GM10248 (cell line): Measurements from ENCODE around the gene PRODH2.

Experiments
- CTCF ChIA-PET: fragments of 300-600 bp; sonication (Branson Sonifier 250); formaldehyde crosslinking; extraction: SDS; loops from one replicate; lab custom pipeline; 2021; ENCODE audit warnings: antibody characterized with exemption; lab: Yijun Ruan, JAX
- POLR2A ChIA-PET: fragments of 350-650 bp; sonication (Branson Sonifier 250); formaldehyde crosslinking; extraction: SDS; loops from one replicate; lab custom pipeline; 2020; ENCODE audit warnings: antibody characterized with exemption; lab: Yijun Ruan, JAX
- DNase-seq: peaks from one replicate; pipeline ENCODE4 v3.0.0; 2012; ENCODE audit errors: extremely low spot score
- CTCF ChIP-seq: IDR thresholded peaks from 2 replicates; pipeline ENCODE4 v1.5.1; 2012; ENCODE audit warnings: mild to moderate bottlenecking, low read depth; ENCODE audit errors: extremely low read depth, missing control alignments, control extremely low read depth

PRODH2 gene

GRCh38 chr19:35786299-35787160 lies 26.1 kb downstream of the PRODH2 start:
- no peak for TF ChIP-seq CTCF
- CTCF ChIA-PET: no interaction called here
- no peak for DNase-seq
- POLR2A ChIA-PET: no interaction called here

- DNase-seq: no peak
- CTCF ChIA-PET: no interaction called here
- POLR2A ChIA-PET: no interaction called here
- no peak for TF ChIP-seq CTCF
These were observed 27.4 kb downstream of the PRODH2 start for GRCh38 chr19:35785339-35785627.

- POLR2A ChIA-PET: interaction anchor here (0.6 kb wide), 1 partner anchor 169 kb away, joined by 7 read pairs; no protein-coding TSS in a partner anchor
- no peak for TF ChIP-seq CTCF
- CTCF ChIA-PET: no interaction called here
- no peak for DNase-seq
These were observed 27.9 kb downstream of the PRODH2 start for GRCh38 chr19:35784503-35785338.

GRCh38 chr19:35783469-35784434 lies 28.9 kb downstream of the PRODH2 start:
- DNase-seq: no peak
- CTCF ChIA-PET: no interaction called here
- no peak for TF ChIP-seq CTCF
- POLR2A ChIA-PET: interaction anchor here (0.6 kb wide), 1 partner anchor 170 kb away, joined by 7 read pairs; no protein-coding TSS in a partner anchor

GRCh38 chr19:35782589-35782988 lies 30.1 kb downstream of the PRODH2 start:
- no peak for DNase-seq
- no peak for TF ChIP-seq CTCF
- CTCF ChIA-PET: no interaction called here
- POLR2A ChIA-PET: no interaction called here

GRCh38 chr19:35781650-35782049 lies 31.0 kb downstream of the PRODH2 start:
- TF ChIP-seq CTCF: no peak
- DNase-seq: no peak
- ChIA-PET CTCF (no interaction called here), POLR2A (no interaction called here)
